Common myeloid progenitor, CD34-positive (primary cell): ENCODE measurements around the gene MAGI1.

Experiments used
- CTCF ChIA-PET: fragments of 350-600 bp; sonication (Branson Sonifier 250); formaldehyde crosslinking; loops from one replicate; lab custom pipeline; 2021; ENCODE audit warnings: antibody characterized with exemption; lab: Charles Lee
- POLR2A ChIA-PET: fragments of 350-600 bp; sonication (Branson Sonifier 250); formaldehyde crosslinking; loops from one replicate; lab custom pipeline; 2021; ENCODE audit warnings: antibody characterized with exemption; lab: Charles Lee
- DNase-seq, 3 donors: peaks; one replicate each; pipeline versions ENCODE4 v3.0.0 to v3.0.0-alpha.2; 2013
- H3K27ac ChIP-seq, 2 experiments: 1 replicate in 1 of 2; 2 replicates in 1 of 2; pipeline ENCODE4 v1.7.0; 2013; ENCODE audit warnings: inconsistent platforms in 2 of 2, low read length in 2 of 2, mild to moderate bottlenecking in 2 of 2, low read depth in 1 of 2, moderate library complexity in 1 of 2; ENCODE audit not compliant: severe bottlenecking in 2 of 2, insufficient read depth in 1 of 2, poor library complexity in 1 of 2
- H3K27me3 ChIP-seq, 5 experiments: replicated peaks in 2 of 5; 1 replicate in 3 of 5; 2 replicates in 2 of 5; pipeline versions ENCODE4 v1.6.1 to v1.7.0; 2013; ENCODE audit warnings: low read length in 4 of 5, mild to moderate bottlenecking in 2 of 5, moderate library complexity in 2 of 5, inconsistent platforms in 1 of 5; ENCODE audit not compliant: insufficient read depth in 5 of 5, control insufficient read depth in 4 of 5
- H3K36me3 ChIP-seq, 4 experiments: 1 replicate in 2 of 4; 2 replicates in 2 of 4; pipeline versions ENCODE4 v1.6.1 to v1.7.0; 2013; ENCODE audit warnings: low read length in 3 of 4, control low read depth in 1 of 4, mild to moderate bottlenecking in 1 of 4; ENCODE audit not compliant: control insufficient read depth in 4 of 4, insufficient read depth in 4 of 4
- H3K4me1 ChIP-seq, 4 experiments: 1 replicate in 3 of 4; 2 replicates in 1 of 4; pipeline versions ENCODE4 v1.6.1 to v1.7.1; 2013; ENCODE audit warnings: low read length in 3 of 4, mild to moderate bottlenecking in 3 of 4, control low read depth in 1 of 4, inconsistent platforms in 1 of 4, moderate library complexity in 1 of 4; ENCODE audit not compliant: control insufficient read depth in 4 of 4, insufficient read depth in 4 of 4; ENCODE audit errors: control extremely low read depth in 1 of 4
- H3K4me3 ChIP-seq, 7 experiments: 1 replicate in 4 of 7; 2 replicates in 3 of 7; pipeline versions ENCODE4 v1.5.1 to v1.7.0; 2013; ENCODE audit warnings: mild to moderate bottlenecking in 7 of 7, low read length in 6 of 7, moderate library complexity in 6 of 7, inconsistent platforms in 2 of 7, low read depth in 2 of 7, control low read depth in 1 of 7; ENCODE audit not compliant: insufficient read depth in 4 of 7, control insufficient read depth in 1 of 7; ENCODE audit errors: extremely low read depth in 1 of 7
- H3K9me3 ChIP-seq, 5 experiments: 1 replicate in 4 of 5; 2 replicates in 1 of 5; pipeline versions ENCODE4 v1.6.1 to v1.7.1; 2013; ENCODE audit warnings: low read length in 4 of 5, mild to moderate bottlenecking in 2 of 5, inconsistent platforms in 1 of 5, low read depth in 1 of 5, moderate library complexity in 1 of 5; ENCODE audit not compliant: control insufficient read depth in 4 of 5, insufficient read depth in 2 of 5; ENCODE audit errors: control extremely low read depth in 1 of 5
- WGBS: methylation state at CpG from one replicate; pipeline ENCODE4 v1.1.5; 2013; ENCODE audit not compliant: insufficient coverage; 5-methylcytosine and 5-hydroxymethylcytosine counted together

The MAGI1 gene

DNA sequence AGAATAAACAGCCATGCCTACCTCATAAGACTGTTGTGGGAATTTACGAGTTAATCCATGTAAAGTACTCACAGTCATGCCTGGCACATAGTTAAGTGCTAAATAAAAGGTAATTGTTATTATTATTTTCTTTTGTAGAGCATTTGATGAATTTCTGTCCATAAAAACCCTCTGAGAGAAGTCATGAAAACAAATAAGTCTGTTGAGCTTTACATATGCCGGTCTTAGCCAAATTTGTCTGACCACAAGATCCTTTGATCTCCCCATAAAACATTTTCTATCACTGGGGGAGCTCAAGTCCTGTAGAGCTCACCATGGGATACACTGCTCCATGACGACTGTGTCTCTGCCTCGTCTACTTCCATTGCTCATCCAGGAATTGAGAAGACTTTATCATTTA lies 114.0 kb downstream of the MAGI1 start:
- no peaks in the 10 kb centered on the region for H3K9me3 ChIP-seq
- WGBS: 93% methylated on average over 4 of the region's 4 CpGs
- H3K36me3 ChIP-seq: no peaks in the 10 kb centered on the region
- H3K27ac ChIP-seq: no peak overlapping the region
- peaks cover 0 to 45% (median 10%) of the 10 kb centered on the region in 5 experiments for H3K27me3 ChIP-seq
- POLR2A ChIA-PET: no interaction called here
- H3K4me1 ChIP-seq: no peaks in the 10 kb centered on the region
- CTCF ChIA-PET: no interaction called here
- H3K4me3 ChIP-seq: no peak overlapping the region
- no peak for DNase-seq

DNA sequence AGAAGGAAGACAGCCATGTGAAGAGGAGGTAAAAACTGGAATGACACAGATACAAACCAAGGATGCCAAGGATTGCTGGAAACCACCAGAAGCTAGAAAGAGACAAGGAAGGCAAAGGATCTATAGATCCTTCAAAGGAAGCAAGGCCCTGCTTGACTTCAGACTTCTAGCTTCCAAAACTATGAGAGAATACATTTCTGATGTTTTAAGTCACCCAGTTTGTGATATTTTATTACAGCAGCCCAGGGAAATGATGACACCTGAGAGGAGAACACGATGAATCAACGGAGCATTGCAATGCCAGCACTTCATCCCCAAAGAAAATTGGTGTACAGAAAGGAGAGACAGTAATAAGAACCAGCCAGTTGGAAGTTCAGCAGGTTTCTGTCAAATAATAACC lies 116.3 kb downstream of the MAGI1 start:
- ChIA-PET CTCF (no interaction called here), POLR2A (no interaction called here)
- no peaks in the 10 kb centered on the region for H3K36me3 ChIP-seq
- H3K27ac ChIP-seq: no peak overlapping the region
- H3K27me3 ChIP-seq: peaks cover 0 to 31% (median 6%) of the 10 kb centered on the region in 5 experiments
- WGBS: 100% methylated on average over 2 of the region's 2 CpGs
- H3K4me1 ChIP-seq: no peaks in the 10 kb centered on the region
- H3K4me3 ChIP-seq: no peak overlapping the region
- DNase-seq: no peak
- peaks cover 0 to 5% (median 0%) of the 10 kb centered on the region in 5 experiments for H3K9me3 ChIP-seq

DNA sequence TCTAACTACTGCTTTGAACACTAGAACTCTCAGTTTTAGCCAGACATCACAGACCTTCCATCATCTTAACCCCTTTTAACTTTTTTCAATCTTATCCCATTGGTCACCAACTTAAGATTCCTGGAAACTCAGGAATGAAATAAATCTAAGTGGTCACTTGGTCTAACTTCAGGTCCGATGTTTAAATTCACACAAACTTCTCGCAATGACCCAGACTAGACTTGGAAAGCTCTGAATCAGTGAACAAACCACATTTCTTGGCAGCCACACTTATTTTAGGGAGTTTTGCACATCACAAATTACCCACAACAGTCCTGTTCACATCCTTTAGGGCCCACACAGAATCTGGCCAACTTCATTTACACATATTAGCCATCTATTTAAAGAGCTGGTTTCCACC lies 118.9 kb downstream of the MAGI1 start:
- Histone ChIP-seq H3K4me3 (no peak overlapping the region), H3K4me1 (no peaks in the 10 kb centered on the region), H3K9me3 (peaks cover 0 to 10% (median 3%) of the 10 kb centered on the region in 5 experiments), H3K27me3 (peaks cover 0 to 15% (median 2%) of the 10 kb centered on the region in 5 experiments), H3K36me3 (no peaks in the 10 kb centered on the region), H3K27ac (no peak overlapping the region)
- WGBS: 93% methylated on average over 2 of the region's 2 CpGs
- ChIA-PET CTCF (no interaction called here), POLR2A (no interaction called here)
- no peak for DNase-seq

DNA sequence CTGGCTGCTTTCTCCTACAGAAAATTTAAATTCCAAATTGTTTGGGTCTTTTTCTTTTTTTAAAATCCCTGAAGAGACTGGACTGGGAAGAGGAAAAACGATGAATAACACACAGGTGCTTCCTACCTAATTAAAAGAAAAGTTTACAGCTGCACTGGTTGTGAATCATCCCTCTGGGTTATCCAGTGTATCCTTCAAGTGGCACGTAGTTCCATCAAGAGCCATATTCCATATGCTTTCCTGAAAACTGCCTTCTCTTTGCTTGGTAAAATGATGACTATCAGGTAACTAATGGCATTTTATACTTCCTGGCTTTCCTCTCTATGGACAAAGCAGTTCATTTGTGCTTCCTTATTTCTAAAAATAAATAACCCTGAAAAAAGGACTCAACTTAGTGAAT lies 123.2 kb downstream of the MAGI1 start:
- Histone ChIP-seq H3K36me3 (no peaks in the 10 kb centered on the region), H3K27ac (no peak overlapping the region), H3K27me3 (peaks cover 0 to 6% (median 0%) of the 10 kb centered on the region in 5 experiments), H3K4me3 (no peak overlapping the region), H3K4me1 (no peaks in the 10 kb centered on the region), H3K9me3 (peaks cover 0 to 10% (median 3%) of the 10 kb centered on the region in 5 experiments)
- POLR2A ChIA-PET: no interaction called here
- CTCF ChIA-PET: no interaction called here
- 27% methylated on average over 2 of the region's 2 CpGs for WGBS
- no peak for DNase-seq

DNA sequence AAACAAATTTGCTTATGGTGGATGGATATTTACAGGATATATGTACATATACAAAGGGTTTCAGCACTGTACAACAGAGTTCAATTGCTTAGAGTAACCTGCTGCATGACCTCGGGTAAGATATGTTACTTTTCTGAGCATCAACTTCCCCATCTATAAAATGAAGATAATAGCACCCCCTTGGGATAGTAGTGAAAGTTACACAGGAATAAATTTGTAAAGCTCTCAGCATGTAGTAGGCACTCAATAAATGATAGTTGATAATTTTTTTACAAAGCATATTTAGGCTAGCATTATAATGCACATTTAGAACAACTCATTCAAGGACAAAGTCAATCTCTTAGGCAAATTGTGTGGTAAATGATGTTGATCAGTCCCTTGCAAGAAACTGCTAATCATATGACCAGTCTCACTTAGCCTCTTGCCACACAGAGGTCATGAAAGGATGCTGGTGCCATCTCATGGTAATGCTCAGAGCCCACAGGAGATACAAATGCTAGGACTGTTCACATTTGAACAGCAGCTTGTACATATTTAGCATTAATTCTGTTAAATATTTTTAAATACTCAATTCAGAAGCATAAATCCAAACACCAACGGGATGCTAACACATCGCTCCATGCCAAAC lies 123.9 kb downstream of the MAGI1 start:
- ChIA-PET POLR2A (no interaction called here), CTCF (no interaction called here)
- no peak overlapping the region for H3K27ac ChIP-seq
- DNase-seq: peak in 1 of 3 donors; percentile 1
- H3K27me3 ChIP-seq: peaks cover 0 to 6% (median 0%) of the 10 kb centered on the region in 5 experiments
- no peaks in the 10 kb centered on the region for H3K4me1 ChIP-seq
- H3K4me3 ChIP-seq: no peak overlapping the region
- H3K9me3 ChIP-seq: peaks cover 0 to 10% (median 3%) of the 10 kb centered on the region in 5 experiments
- H3K36me3 ChIP-seq: no peaks in the 10 kb centered on the region
- WGBS: 95% methylated on average over 2 of the region's 3 CpGs

DNA sequence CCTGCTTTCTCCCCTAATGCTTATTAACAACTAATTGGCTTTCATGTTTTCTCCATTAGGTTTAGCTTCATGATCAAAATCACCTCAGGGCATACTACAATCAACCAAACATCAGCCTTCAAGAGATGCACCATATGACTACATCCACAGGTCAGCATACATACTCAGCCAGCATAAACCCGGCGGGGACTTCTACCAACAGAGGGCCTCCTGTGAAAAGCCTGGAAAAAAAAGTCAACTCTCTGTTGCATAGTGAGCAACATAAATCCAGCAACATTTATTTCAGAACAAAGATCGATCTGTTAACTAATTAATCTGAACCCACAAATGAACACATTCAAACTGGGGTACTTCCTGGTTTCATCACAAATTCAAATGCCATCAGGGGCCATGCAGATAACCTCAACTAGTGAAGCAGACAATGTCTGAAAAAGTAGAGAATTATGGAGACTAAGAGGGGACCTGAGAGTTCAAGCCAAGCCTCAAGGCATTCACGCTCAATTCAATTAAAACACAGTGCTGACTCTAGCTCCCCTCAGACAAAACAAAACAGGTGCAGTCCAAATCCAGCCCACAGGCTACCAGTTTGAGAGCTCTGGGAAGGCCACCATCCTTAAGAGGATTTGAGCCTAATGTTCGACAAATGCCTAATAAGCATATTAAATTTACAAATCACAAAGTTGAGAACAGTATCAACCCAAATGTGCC lies 124.5 kb downstream of the MAGI1 start:
- no peak overlapping the region for H3K4me3 ChIP-seq
- H3K36me3 ChIP-seq: no peaks in the 10 kb centered on the region
- no peak overlapping the region for H3K27ac ChIP-seq
- WGBS: 93% methylated on average over 4 of the region's 5 CpGs
- no peaks in the 10 kb centered on the region for H3K4me1 ChIP-seq
- H3K9me3 ChIP-seq: peaks cover 0 to 10% (median 3%) of the 10 kb centered on the region in 5 experiments
- no peak for DNase-seq
- ChIA-PET CTCF (no interaction called here), POLR2A (no interaction called here)
- H3K27me3 ChIP-seq: peaks cover 0 to 4% (median 0%) of the 10 kb centered on the region in 5 experiments

DNA sequence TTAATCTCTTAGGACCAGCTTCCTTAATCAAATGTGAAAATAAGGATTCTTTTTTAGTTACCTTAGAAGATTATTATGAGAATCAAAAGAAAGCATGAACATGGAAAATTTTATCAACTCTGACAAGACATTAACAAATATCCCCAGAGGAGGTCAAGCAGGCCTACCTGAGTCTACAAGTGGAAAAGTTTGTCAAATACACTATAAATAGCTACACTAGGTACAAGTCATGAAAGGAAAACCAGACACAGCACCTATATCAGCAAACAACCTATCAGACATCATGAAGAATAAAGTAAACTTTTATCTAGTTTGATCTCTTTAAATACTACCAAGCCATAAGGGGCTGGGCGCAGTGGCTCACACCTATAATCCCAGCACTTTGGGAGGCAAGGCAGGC lies 126.1 kb downstream of the MAGI1 start:
- CTCF ChIA-PET: no interaction called here
- WGBS: 100% methylated on average over 1 of the region's 1 CpG
- no peak overlapping the region for H3K4me3 ChIP-seq

More for the DNA sequence above, 126.1 kb downstream of the MAGI1 start:
- peaks cover 0 to 4% (median 0%) of the 10 kb centered on the region in 5 experiments for H3K27me3 ChIP-seq
- H3K27ac ChIP-seq: no peak overlapping the region
- POLR2A ChIA-PET: no interaction called here
- no peaks in the 10 kb centered on the region for H3K4me1 ChIP-seq
- no peaks in the 10 kb centered on the region for H3K36me3 ChIP-seq
- DNase-seq: no peak
- H3K9me3 ChIP-seq: peaks cover 0 to 8% (median 3%) of the 10 kb centered on the region in 5 experiments
